Endodermal cell (in vitro differentiated cells): Measurements from ENCODE around the gene SLC48A1. TPM values are rescaled to one million over a fixed set of nuclear protein-coding genes. Genes with fewer than 3 reads are reported as not detected.

Experiments used
- DNase-seq: peaks from one replicate; pipeline ENCODE4 v3.0.0-alpha.2; 2017
- H3K27ac ChIP-seq: 2 replicates; pipeline ENCODE4 v1.5.1; 2013; ENCODE audit warnings: mild to moderate bottlenecking, low read depth, low read length, moderate library complexity
- H3K27me3 ChIP-seq: 2 replicates; pipeline ENCODE4 v1.6.1; 2013; ENCODE audit warnings: mild to moderate bottlenecking, low read length, moderate library complexity; ENCODE audit not compliant: insufficient read depth, control insufficient read depth, poor library complexity, severe bottlenecking
- H3K36me3 ChIP-seq: 2 replicates; pipeline ENCODE4 v1.7.0; 2013; ENCODE audit warnings: mild to moderate bottlenecking, low read length, moderate library complexity; ENCODE audit not compliant: control insufficient read depth, insufficient read depth
- H3K4me1 ChIP-seq: one replicate; pipeline ENCODE4 v1.7.0; 2013; ENCODE audit warnings: low read length; ENCODE audit not compliant: control insufficient read depth, insufficient read depth
- H3K4me3 ChIP-seq: 2 replicates; pipeline ENCODE4 v1.5.1; 2013; ENCODE audit warnings: mild to moderate bottlenecking, low read length, moderate library complexity
- H3K9ac ChIP-seq: 2 replicates; pipeline ENCODE4 v1.6.1; 2013; ENCODE audit warnings: mild to moderate bottlenecking, low read length, moderate library complexity; ENCODE audit not compliant: poor library complexity, severe bottlenecking; ENCODE audit errors: extremely low read depth
- H3K9me3 ChIP-seq: 2 replicates; pipeline ENCODE4 v1.6.1; 2013; ENCODE audit warnings: mild to moderate bottlenecking, low read length, moderate library complexity; ENCODE audit not compliant: control insufficient read depth
- H3K27ac Mint-ChIP-seq: 2 replicates; pipeline ENCODE4 v1.8.0; 2020; ENCODE audit warnings: mixed read lengths
- H3K27me3 Mint-ChIP-seq: 2 replicates; pipeline ENCODE4 v1.8.0; 2021; ENCODE audit warnings: mild to moderate bottlenecking, mixed read lengths; ENCODE audit not compliant: insufficient read depth
- H3K36me3 Mint-ChIP-seq: 2 replicates; pipeline ENCODE4 v1.8.0; 2020; ENCODE audit warnings: low read depth, mixed read lengths
- H3K4me1 Mint-ChIP-seq: 2 replicates; pipeline ENCODE4 v1.8.0; 2020; ENCODE audit warnings: mixed read lengths
- H3K4me3 Mint-ChIP-seq: 2 replicates; pipeline ENCODE4 v1.8.0; 2020; ENCODE audit warnings: mild to moderate bottlenecking, moderate library complexity, mixed read lengths
- H3K9me3 Mint-ChIP-seq: 2 replicates; pipeline ENCODE4 v1.8.0; 2020; ENCODE audit warnings: mild to moderate bottlenecking, mixed read lengths
- CTCF ChIP-seq: fragments of 200-600 bp; sonication (generic); conservative IDR thresholded peaks from 2 replicates; pipeline ENCODE4 v1.5.0; 2021; ENCODE audit warnings: antibody characterized with exemption, mild to moderate bottlenecking
- WGBS, 2 experiments: methylation state at CpG; one replicate each; pipeline versions ENCODE4 v1.1.5 to v1.1.7; 2013; ENCODE audit warnings: missing lambda C conversion rate in 2 of 2, mixed read lengths in 1 of 2; ENCODE audit not compliant: insufficient coverage in 1 of 2, insufficient read length in 1 of 2; 5-methylcytosine and 5-hydroxymethylcytosine counted together
- long read RNA-seq, 4 experiments: library from polyadenylated mRNA in 2 of 4; library from RNA in 1 of 4; library from capped mRNA in 1 of 4; stranded (forward) in 3 of 4; unstranded in 1 of 4; transcript quantifications; one replicate each; pipeline ENCODE4 v2.0.0, GENCODE V29; 2020 to 2021; ENCODE audit warnings: inconsistent platforms in 1 of 4
- polyA plus RNA-seq, 2 experiments: library from polyadenylated mRNA; stranded (reverse); fragments of 50-300 nt; gene quantifications; one replicate each; pipeline ENCODE4 v1.2.3, GENCODE V29; 2013
- total RNA-seq, 2 donors: library from RNA; stranded (reverse); fragmentation: NEBNext Ultra II Directional in 1 of 2; extraction: Animal tissue kit (Norgen Biotek cat#: 25700) in 1 of 2; gene quantifications; 2 replicates in 1 of 2; 3 replicates in 1 of 2; pipeline ENCODE4 v1.2.1, GENCODE V29; 2021

The SLC48A1 gene
- total RNA-seq = 10 to 100 TPM; 21.3 to 30.4 TPM
- 13.9 TPM for polyA plus RNA-seq (2013, experiment 1 of 2)
- polyA plus RNA-seq (2013, experiment 2 of 2) = 13.5 TPM
- long read RNA-seq, experiment 1, partial matches to known transcripts = 0 of 6 reads
- long read RNA-seq, experiment 1, other reads (novel, unspliced or antisense) = 3 of 6 reads
- long read RNA-seq, experiment 2, transcript SLC48A1-201 (3 exons, 3,010 nt) = major isoform, 52 of 64 reads
- long read RNA-seq, experiment 2, partial matches to known transcripts = 3 of 64 reads
- long read RNA-seq, experiment 2, other reads (novel, unspliced or antisense) = 7 of 64 reads
- long read RNA-seq, experiment 3, transcript SLC48A1-201 (3 exons, 3,010 nt) = major isoform, 38 of 44 reads
- long read RNA-seq, experiment 3, partial matches to known transcripts = 0 of 44 reads
- long read RNA-seq, experiment 3, other reads (novel, unspliced or antisense) = 6 of 44 reads
- long read RNA-seq, experiment 4, partial matches to known transcripts = 0 of 4 reads
- long read RNA-seq, experiment 4, other reads (novel, unspliced or antisense) = 4 of 4 reads

- Histone ChIP-seq H3K27ac (no peak within 1 kb of the TSS), H3K36me3 (no peaks in the 10 kb centered on the region), H3K9ac (peak within 1 kb of the TSS; percentile 34), H3K27me3 (peaks cover 7% of the 10 kb centered on the region), H3K4me1 (peaks cover 5% of the 10 kb centered on the region), H3K9me3 (no peaks in the 10 kb centered on the region), H3K4me3 (peak within 1 kb of the TSS; percentile 85)
- Mint-ChIP-seq H3K4me3 (peak within 1 kb of the TSS; percentile 72), H3K27me3 (peaks cover 15% of the 10 kb centered on the region), H3K4me1 (peaks cover 12% of the 10 kb centered on the region), H3K27ac (peak within 1 kb of the TSS; percentile 71), H3K36me3 (no peaks in the 10 kb centered on the region), H3K9me3 (no peaks in the 10 kb centered on the region)
- DNase-seq = peak; percentile 94
- TF ChIP-seq CTCF = peak; percentile 46
- 0 to 1% methylated on average over 20 to 104 of the region's 106 CpGs for WGBS, 2 experiments
Measured at GRCh38 chr12:47773062-47773857, at the start of gene SLC48A1. TSS of gene SLC48A1 (plus strand) at chr12:47773238. CDS start at chr12:47773305, 67 bp downstream.

GRCh38 chr12:47725091-47725772 lies 47.8 kb upstream of the SLC48A1 start, which contains the start of gene ENDOU:
TSS of gene ENDOU (minus strand) at chr12:47725490. CDS start at chr12:47725413, 77 bp downstream.
- Mint-ChIP-seq H3K36me3 (no peaks in the 10 kb centered on the region), H3K4me3 (no peak within 1 kb of the TSS), H3K9me3 (no peaks in the 10 kb centered on the region), H3K4me1 (no peaks in the 10 kb centered on the region), H3K27ac (no peak within 1 kb of the TSS), H3K27me3 (peaks cover 11% of the 10 kb centered on the region)
- DNase-seq = no peak
- TF ChIP-seq CTCF = no peak
- Histone ChIP-seq H3K9ac (no peak within 1 kb of the TSS), H3K27me3 (no peaks in the 10 kb centered on the region), H3K27ac (no peak within 1 kb of the TSS), H3K9me3 (no peaks in the 10 kb centered on the region), H3K36me3 (no peaks in the 10 kb centered on the region), H3K4me3 (no peak within 1 kb of the TSS), H3K4me1 (no peaks in the 10 kb centered on the region)
- WGBS, 2 experiments = 87 to 88% methylated on average over 1 to 8 of the region's 8 CpGs

- Mint-ChIP-seq H3K27ac (no peak overlapping the region), H3K36me3 (no peaks in the 10 kb centered on the region), H3K9me3 (no peaks in the 10 kb centered on the region), H3K27me3 (peaks cover 11% of the 10 kb centered on the region), H3K4me1 (no peaks in the 10 kb centered on the region), H3K4me3 (no peak overlapping the region)
- TF ChIP-seq CTCF = no peak
- Histone ChIP-seq H3K9ac (no peak overlapping the region), H3K9me3 (no peaks in the 10 kb centered on the region), H3K4me3 (no peak overlapping the region), H3K27ac (no peak overlapping the region), H3K36me3 (no peaks in the 10 kb centered on the region), H3K4me1 (no peaks in the 10 kb centered on the region), H3K27me3 (no peaks in the 10 kb centered on the region)
- no peak for DNase-seq
- WGBS, 2 experiments = 73 to 75% methylated on average over 3 to 5 of the region's 5 CpGs
Measured at GRCh38 chr12:47725893-47726292, 47.1 kb upstream of the SLC48A1 start.
